ENCODE measurements around the gene CACNB4. TPM values are rescaled to one million over a fixed set of nuclear protein-coding genes. Genes with fewer than 3 reads are reported as not detected.

The CACNB4 gene
- total and polyA plus RNA-seq, 9 of the 15 experiments (the other 6 are each of a cell fraction or from before 2014, with no cell fraction given) = 0.01 to 0.20 (median 0.04) TPM; not detected in 1

GRCh38 chr2:151908204-151908882 lies 190.5 kb downstream of the CACNB4 start:
- intact Hi-C loops (cut with micrococcal nuclease) (no loop called here), in situ Hi-C loops (cut with MboI) (no loop called here)
- peak in 1 of 4 experiments; percentile 28 for DNase-seq (ENCODE audit: extremely low read depth in 1 of 4, low spot score in 3 of 4)
- peak; percentile 58 for ATAC-seq
- H3K4me1 ChIP-seq (replicated peaks in 1 of 2; ENCODE audit: control insufficient read depth in 2 of 2, insufficient read depth in 2 of 2, low read length in 2 of 2) = no peaks in the 10 kb centered on the region; a peak in 1 of 5 replicates
- H3K4me3 ChIP-seq = no peak overlapping the region
- H3K27me3 ChIP-seq (ENCODE audit: control insufficient read depth in 2 of 2, insufficient read depth in 2 of 2, low read length in 2 of 2) = peaks cover 5 to 15% of the 10 kb centered on the region in 2 experiments; a peak in 3 of 5 replicates
- H3K9me3 ChIP-seq (replicated peaks; ENCODE audit: control insufficient read depth, insufficient read depth, low read depth, low read length) = no peaks in the 10 kb centered on the region
- CTCF ChIA-PET (ENCODE audit: low intra/inter-chr PET ratio) = no interaction called here
- no peaks in the 10 kb centered on the region for H3K79me2 ChIP-seq (ENCODE audit: control insufficient read depth, insufficient read depth, low read length)
- no TSS peak for BruUV-seq (replicated peaks)
- H3K27ac ChIP-seq (ENCODE audit: extremely low read depth, low read depth, low read length) = no peak overlapping the region
- no peak for FAIRE-seq
- no peaks in the 10 kb centered on the region for H3K36me3 ChIP-seq (ENCODE audit: control insufficient read depth, insufficient read depth, low read length)
- no peaks in the 10 kb centered on the region for H3K9me1 ChIP-seq (ENCODE audit: control insufficient read depth, insufficient read depth, low read length)
- H2AFZ ChIP-seq (ENCODE audit: low read depth, low read length) = no peak overlapping the region
- H4K20me1 ChIP-seq (replicated peaks; ENCODE audit: control insufficient read depth, insufficient read depth, low read length) = no peaks in the 10 kb centered on the region
- POLR2A ChIA-PET = no interaction called here
- 2% methylated on average over 2 of the region's 2 CpGs for WGBS (ENCODE audit: insufficient coverage, low coverage, missing lambda C conversion rate)
- H3K4me2 ChIP-seq (ENCODE audit: insufficient read depth, low read length) = no peak overlapping the region
- no peak overlapping the region for H3K9ac ChIP-seq (ENCODE audit: insufficient read depth in 1 of 2, low read depth in 2 of 2, low read length in 2 of 2)
- no peak for TF ChIP-seq PHF8 (IDR thresholded peaks at IDR 0.05; ENCODE audit: borderline replicate concordance, low read length)
- no peak for TF ChIP-seq HDAC6 (IDR thresholded peaks at IDR 0.05; ENCODE audit: low read depth, low read length)
- TF ChIP-seq NFIC (IDR thresholded peaks at IDR 0.05) = peak; percentile 75
- peak; percentile 45 for TF ChIP-seq RBM25 (IDR thresholded peaks at IDR 0.05; ENCODE audit: low read depth, low read length, severe bottlenecking)
- peak; percentile 74; the same call in 1 of the 2 replicates for TF ChIP-seq JUND (IDR thresholded peaks at IDR 0.05; ENCODE audit: borderline replicate concordance, low read depth, low read length)
- no peak; the same call in 2 of the 3 replicates for TF ChIP-seq JUND (tag; IDR thresholded peaks at IDR 0.05; ENCODE audit: borderline replicate concordance, low read depth, low read length)
- TF ChIP-seq ZNF766 (CRISPR knock-in tag; conservative IDR thresholded peaks at IDR 0.05) = peak; percentile 16; the same call in 1 of the 2 replicates
- no peak for TF ChIP-seq SP1 (CRISPR knock-in tag; IDR thresholded peaks at IDR 0.05)
- TF ChIP-seq CEBPB (tag; IDR thresholded peaks at IDR 0.05) = 0 out of 2 replicates have a peak, but pooled peaks have one; percentile 15
- TF ChIP-seq FOXP1 (CRISPR knock-in tag; IDR thresholded peaks at IDR 0.05) = no peak
- peak; percentile 61 for TF ChIP-seq ZFP36 (IDR thresholded peaks at IDR 0.05; ENCODE audit: low read depth, low read length, partially characterized antibody)
- 0 out of 4 replicates have a peak, but pooled peaks of 1 of the 2 experiments have one; percentile 60 for TF ChIP-seq ZNF318 (IDR thresholded peaks at IDR 0.05; ENCODE audit: borderline replicate concordance in 1 of 2, low read depth in 1 of 2)
- peak; percentile 87 for TF ChIP-seq ZNF584 (CRISPR knock-in tag; IDR thresholded peaks at IDR 0.05; ENCODE audit: low read depth)
- peak in 1 of 2 experiments; percentile 93; a peak in 2 of 4 replicates for TF ChIP-seq TEAD1 (CRISPR knock-in tag; IDR thresholded peaks at IDR 0.05)

All from K562 (cell line).